Activated CD4-positive, CD25-positive, alpha-beta regulatory T cell treated with anti-CD3 and anti-CD28 coated beads, Interleukin-2, amount 50 U/mL, for 24 hours (primary cell): Measurements from ENCODE around the gene ADAM11.

Source experiments
- ATAC-seq, 2 donors: fragments of 150-1000 bp; cut with Tn5 transposase; one replicate each; pipeline ENCODE4 v1.10.0; 2021; ENCODE audit warnings: mild to moderate bottlenecking in 1 of 2, moderate library complexity in 1 of 2

Gene ADAM11

GRCh38 chr17:44775838-44776621, 17.2 kb downstream of the ADAM11 start:
- peak; percentile 4 to 18 for ATAC-seq

- no peak for ATAC-seq
Measured at GRCh38 chr17:44776628-44777393, 18.0 kb downstream of the ADAM11 start.

GRCh38 chr17:44777394-44778348, 18.9 kb downstream of the ADAM11 start:
- ATAC-seq, result no peak

- ATAC-seq, result no peak
Measured at GRCh38 chr17:44778656-44779210, 19.9 kb downstream of the ADAM11 start.

- peak in 1 of 2 donors; percentile 24 for ATAC-seq
Measured at GRCh38 chr17:44779211-44780025, 20.6 kb downstream of the ADAM11 start.

GRCh38 chr17:44780161-44780560, 21.4 kb downstream of the ADAM11 start:
- no peak for ATAC-seq

GRCh38 chr17:44780845-44781480, 22.2 kb downstream of the ADAM11 start:
- ATAC-seq, result no peak

- ATAC-seq, result no peak
Measured at GRCh38 chr17:44781551-44782325, 22.9 kb downstream of the ADAM11 start.

GRCh38 chr17:44782326-44782850, 23.6 kb downstream of the ADAM11 start:
- ATAC-seq, result no peak

- ATAC-seq, result no peak
Measured at GRCh38 chr17:44785921-44786320, 27.1 kb downstream of the ADAM11 start.

GRCh38 chr17:44786551-44787081, 27.8 kb downstream of the ADAM11 start:
- ATAC-seq, result no peak

- ATAC-seq, result no peak
Measured at GRCh38 chr17:44787271-44787940, 28.6 kb downstream of the ADAM11 start.

GRCh38 chr17:44788139-44788538, 29.4 kb downstream of the ADAM11 start:
- ATAC-seq, result no peak

- no peak for ATAC-seq
Measured at GRCh38 chr17:44792276-44792675, 33.5 kb downstream of the ADAM11 start.

- no peak for ATAC-seq
Measured at GRCh38 chr17:44793885-44794842, 35.4 kb downstream of the ADAM11 start.

GRCh38 chr17:44794851-44795413, 36.1 kb downstream of the ADAM11 start:
- peak in 1 of 2 donors; percentile 17 for ATAC-seq

GRCh38 chr17:44795421-44795820, 36.6 kb downstream of the ADAM11 start:
- no peak for ATAC-seq

- no peak for ATAC-seq
Measured at GRCh38 chr17:44795928-44796327, 37.1 kb downstream of the ADAM11 start.
